Activated naive CD8-positive, alpha-beta T cell treated with anti-CD3 and anti-CD28 coated beads for 36 hours (primary cell): ENCODE measurements around the gene SRGAP1. TPM values are rescaled to one million over a fixed set of nuclear protein-coding genes. Genes with fewer than 3 reads are reported as not detected.
"Not testable (repeated sequence)": the region's sequence is repeated elsewhere in the genome, so short reads cannot be mapped to it uniquely, and the experiment has no call there.

Experiments
- DNase-seq: peaks from one replicate; pipeline ENCODE4 v3.0.0; 2021
- H3K27ac Mint-ChIP-seq: one replicate; pipeline ENCODE4 v1.8.0; 2022; ENCODE audit warnings: mild to moderate bottlenecking, moderate library complexity, mixed read lengths
- H3K27me3 Mint-ChIP-seq: one replicate; pipeline ENCODE4 v1.8.0; 2022; ENCODE audit warnings: mild to moderate bottlenecking, mixed read lengths
- H3K36me3 Mint-ChIP-seq: one replicate; pipeline ENCODE4 v1.8.0; 2021; ENCODE audit warnings: mild to moderate bottlenecking, mixed read lengths
- H3K4me1 Mint-ChIP-seq: one replicate; pipeline ENCODE4 v1.8.0; 2021; ENCODE audit warnings: mixed read lengths
- H3K4me3 Mint-ChIP-seq: one replicate; pipeline ENCODE4 v1.8.0; 2022; ENCODE audit warnings: mild to moderate bottlenecking, moderate library complexity, mixed read lengths
- H3K9me3 Mint-ChIP-seq: one replicate; pipeline ENCODE4 v1.8.0; 2022; ENCODE audit warnings: mixed read lengths
- total RNA-seq, 2 experiments: library from RNA; stranded (reverse); gene quantifications; one replicate each; pipeline ENCODE4 v1.2.3, GENCODE V29; 2021

The SRGAP1 gene
- total RNA-seq, 2 experiments from 2014 or later, result 0.02 to 0.18 TPM

- Mint-ChIP-seq H3K27ac (no peak overlapping the region), H3K4me1 (no peaks in the 10 kb centered on the region), H3K9me3 (no peaks in the 10 kb centered on the region), H3K4me3 (no peak overlapping the region), H3K36me3 (no peaks in the 10 kb centered on the region), H3K27me3 (peaks cover 15% of the 10 kb centered on the region)
- no peak for DNase-seq
Measured at GRCh38 chr12:63874897-63875480, 30.5 kb downstream of the SRGAP1 start.

DNA sequence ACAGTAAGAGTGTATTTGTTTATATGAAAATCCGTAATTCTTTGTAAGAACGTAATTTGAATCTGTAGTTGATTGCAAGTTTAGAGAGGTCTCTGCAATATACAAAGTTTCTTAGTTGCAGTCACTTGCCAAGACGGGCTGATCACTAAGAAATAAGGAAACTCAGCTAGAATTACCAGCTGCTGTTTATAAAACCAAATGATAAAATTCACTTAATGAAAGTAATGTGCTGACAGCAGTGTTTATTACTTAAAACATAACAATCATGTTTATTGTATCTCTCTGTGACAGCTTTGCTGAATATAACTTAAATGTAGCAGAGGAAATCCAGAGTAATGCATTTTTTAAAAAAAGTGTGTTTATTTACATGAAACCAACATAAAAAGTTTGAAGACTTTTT lies 31.2 kb downstream of the SRGAP1 start:
- Mint-ChIP-seq H3K4me1 (no peaks in the 10 kb centered on the region), H3K27me3 (peaks cover 19% of the 10 kb centered on the region), H3K27ac (no peak overlapping the region), H3K4me3 (no peak overlapping the region), H3K36me3 (no peaks in the 10 kb centered on the region), H3K9me3 (no peaks in the 10 kb centered on the region)
- DNase-seq, result no peak

GRCh38 chr12:63876980-63877379 lies 32.5 kb downstream of the SRGAP1 start:
- Mint-ChIP-seq H3K27me3 (peaks cover 17% of the 10 kb centered on the region), H3K36me3 (no peaks in the 10 kb centered on the region), H3K4me1 (no peaks in the 10 kb centered on the region), H3K9me3 (no peaks in the 10 kb centered on the region), H3K4me3 (no peak overlapping the region), H3K27ac (no peak overlapping the region)
- no peak for DNase-seq

GRCh38 chr12:63877693-63878092 lies 33.2 kb downstream of the SRGAP1 start:
- Mint-ChIP-seq H3K27me3 (peaks cover 15% of the 10 kb centered on the region), H3K27ac (no peak overlapping the region), H3K36me3 (no peaks in the 10 kb centered on the region), H3K4me1 (no peaks in the 10 kb centered on the region), H3K4me3 (no peak overlapping the region), H3K9me3 (no peaks in the 10 kb centered on the region)
- no peak for DNase-seq

GRCh38 chr12:63880235-63880634 lies 35.7 kb downstream of the SRGAP1 start:
- H3K9me3 Mint-ChIP-seq, H3K36me3 Mint-ChIP-seq, H3K27ac Mint-ChIP-seq, H3K4me3 Mint-ChIP-seq, DNase-seq, H3K4me1 Mint-ChIP-seq: not testable (repeated sequence)
- H3K27me3 Mint-ChIP-seq, result peaks cover 12% of the 10 kb centered on the region

- H3K36me3 Mint-ChIP-seq, result no peaks in the 10 kb centered on the region
- H3K4me1 Mint-ChIP-seq, result no peaks in the 10 kb centered on the region
- peaks cover 12% of the 10 kb centered on the region for H3K27me3 Mint-ChIP-seq
- no peak overlapping the region for H3K4me3 Mint-ChIP-seq
- DNase-seq, result no peak
- H3K9me3 Mint-ChIP-seq, result no peaks in the 10 kb centered on the region
- no peak overlapping the region for H3K27ac Mint-ChIP-seq
Measured at GRCh38 chr12:63880742-63881263, 36.3 kb downstream of the SRGAP1 start.

- DNase-seq, result no peak
- Mint-ChIP-seq H3K4me3 (no peak overlapping the region), H3K36me3 (no peaks in the 10 kb centered on the region), H3K4me1 (no peaks in the 10 kb centered on the region), H3K9me3 (no peaks in the 10 kb centered on the region), H3K27me3 (peaks cover 12% of the 10 kb centered on the region), H3K27ac (no peak overlapping the region)
Measured at GRCh38 chr12:63882844-63883243, 38.3 kb downstream of the SRGAP1 start.

GRCh38 chr12:63885401-63885800 lies 40.9 kb downstream of the SRGAP1 start:
- H3K27ac Mint-ChIP-seq, result no peak overlapping the region
- no peaks in the 10 kb centered on the region for H3K4me1 Mint-ChIP-seq
- H3K27me3 Mint-ChIP-seq, result peaks cover 8% of the 10 kb centered on the region
- no peaks in the 10 kb centered on the region for H3K9me3 Mint-ChIP-seq
- H3K4me3 Mint-ChIP-seq, result no peak overlapping the region
- H3K36me3 Mint-ChIP-seq, result no peaks in the 10 kb centered on the region
- DNase-seq, result no peak

GRCh38 chr12:63888908-63889635 lies 44.6 kb downstream of the SRGAP1 start:
- H3K27me3 Mint-ChIP-seq, result peaks cover 1% of the 10 kb centered on the region
- no peak overlapping the region for H3K4me3 Mint-ChIP-seq
- H3K27ac Mint-ChIP-seq, result no peak overlapping the region
- no peaks in the 10 kb centered on the region for H3K9me3 Mint-ChIP-seq
- no peak for DNase-seq
- no peaks in the 10 kb centered on the region for H3K36me3 Mint-ChIP-seq
- no peaks in the 10 kb centered on the region for H3K4me1 Mint-ChIP-seq

- DNase-seq, result no peak
- Mint-ChIP-seq H3K4me3 (no peak overlapping the region), H3K9me3 (no peaks in the 10 kb centered on the region), H3K27ac (no peak overlapping the region), H3K4me1 (no peaks in the 10 kb centered on the region), H3K36me3 (no peaks in the 10 kb centered on the region), H3K27me3 (peaks cover 5% of the 10 kb centered on the region)
Measured at GRCh38 chr12:63889721-63890509, 45.4 kb downstream of the SRGAP1 start.

DNA sequence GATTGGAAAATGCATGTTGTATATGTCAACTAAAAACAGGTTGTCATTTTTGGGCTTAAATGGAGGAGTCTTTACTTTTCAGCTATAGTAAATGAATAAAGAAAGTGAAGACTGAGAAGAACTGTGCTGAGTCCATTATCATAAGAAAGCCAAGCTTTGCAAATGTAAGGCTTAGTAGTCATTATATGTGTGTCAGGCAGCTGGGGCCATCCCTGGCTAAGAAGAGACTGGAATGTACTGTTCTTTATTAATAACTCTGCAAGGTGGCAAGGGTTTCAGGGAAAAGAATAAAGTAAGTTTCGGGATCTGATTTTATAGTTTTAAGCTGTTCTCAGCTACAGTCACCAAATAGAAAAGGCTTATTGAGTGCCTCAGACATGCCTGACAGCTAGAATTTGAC lies 48.7 kb downstream of the SRGAP1 start:
- Mint-ChIP-seq H3K9me3 (no peaks in the 10 kb centered on the region), H3K27ac (no peak overlapping the region), H3K4me3 (no peak overlapping the region), H3K27me3 (peaks cover 12% of the 10 kb centered on the region), H3K36me3 (no peaks in the 10 kb centered on the region), H3K4me1 (peaks cover 4% of the 10 kb centered on the region)
- DNase-seq, result no peak

DNA sequence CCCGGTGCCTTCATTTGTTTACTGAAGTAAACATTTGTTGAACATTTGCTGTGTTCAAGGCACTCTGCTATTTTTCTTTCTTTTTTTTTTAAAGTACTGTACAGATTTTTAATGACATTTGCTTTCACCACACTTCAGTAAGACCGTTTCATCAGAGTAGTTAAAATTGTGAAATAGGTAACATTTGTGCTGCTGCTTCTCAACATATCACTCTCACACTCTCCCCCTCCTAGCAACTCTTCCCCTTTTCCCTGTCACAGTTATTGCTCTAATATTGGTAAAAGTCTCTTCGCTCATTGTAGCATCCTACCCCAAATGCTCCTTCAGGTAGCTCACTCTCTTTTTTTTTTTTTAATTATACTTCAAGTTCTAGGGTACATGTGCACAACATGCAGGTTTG lies 49.6 kb downstream of the SRGAP1 start:
- H3K27me3 Mint-ChIP-seq, result peaks cover 12% of the 10 kb centered on the region
- DNase-seq, result no peak
- no peaks in the 10 kb centered on the region for H3K36me3 Mint-ChIP-seq
- H3K9me3 Mint-ChIP-seq, result no peaks in the 10 kb centered on the region
- no peak overlapping the region for H3K27ac Mint-ChIP-seq
- H3K4me1 Mint-ChIP-seq, result peaks cover 4% of the 10 kb centered on the region
- H3K4me3 Mint-ChIP-seq, result no peak overlapping the region

DNA sequence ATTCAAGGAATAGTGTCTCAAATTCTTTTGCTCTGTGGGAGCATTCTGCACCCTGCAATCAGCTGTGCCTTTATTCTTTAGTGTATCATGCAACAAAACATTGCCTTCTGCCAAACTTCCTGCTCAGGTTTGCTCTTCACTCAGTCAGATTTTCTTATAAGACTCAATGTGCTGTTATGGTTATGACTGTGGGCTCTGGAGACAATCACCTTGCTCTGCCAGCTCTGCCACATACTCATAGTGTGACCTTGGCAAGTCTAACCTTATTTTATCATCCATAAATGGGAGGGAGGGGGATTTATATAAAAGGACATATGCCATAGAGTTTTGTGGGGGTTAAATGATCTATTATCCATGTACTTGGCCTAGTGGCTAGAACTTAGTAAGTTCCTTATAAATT lies 51.3 kb downstream of the SRGAP1 start:
- Mint-ChIP-seq H3K9me3 (no peaks in the 10 kb centered on the region), H3K27me3 (peaks cover 15% of the 10 kb centered on the region), H3K4me3 (no peak overlapping the region), H3K27ac (no peak overlapping the region), H3K4me1 (peaks cover 4% of the 10 kb centered on the region), H3K36me3 (no peaks in the 10 kb centered on the region)
- no peak for DNase-seq

- no peaks in the 10 kb centered on the region for H3K36me3 Mint-ChIP-seq
- H3K4me1 Mint-ChIP-seq, result peaks cover 4% of the 10 kb centered on the region
- no peaks in the 10 kb centered on the region for H3K9me3 Mint-ChIP-seq
- no peak overlapping the region for H3K4me3 Mint-ChIP-seq
- peaks cover 18% of the 10 kb centered on the region for H3K27me3 Mint-ChIP-seq
- no peak for DNase-seq
- H3K27ac Mint-ChIP-seq, result no peak overlapping the region
Measured at GRCh38 chr12:63897931-63898330, 53.4 kb downstream of the SRGAP1 start.

DNA sequence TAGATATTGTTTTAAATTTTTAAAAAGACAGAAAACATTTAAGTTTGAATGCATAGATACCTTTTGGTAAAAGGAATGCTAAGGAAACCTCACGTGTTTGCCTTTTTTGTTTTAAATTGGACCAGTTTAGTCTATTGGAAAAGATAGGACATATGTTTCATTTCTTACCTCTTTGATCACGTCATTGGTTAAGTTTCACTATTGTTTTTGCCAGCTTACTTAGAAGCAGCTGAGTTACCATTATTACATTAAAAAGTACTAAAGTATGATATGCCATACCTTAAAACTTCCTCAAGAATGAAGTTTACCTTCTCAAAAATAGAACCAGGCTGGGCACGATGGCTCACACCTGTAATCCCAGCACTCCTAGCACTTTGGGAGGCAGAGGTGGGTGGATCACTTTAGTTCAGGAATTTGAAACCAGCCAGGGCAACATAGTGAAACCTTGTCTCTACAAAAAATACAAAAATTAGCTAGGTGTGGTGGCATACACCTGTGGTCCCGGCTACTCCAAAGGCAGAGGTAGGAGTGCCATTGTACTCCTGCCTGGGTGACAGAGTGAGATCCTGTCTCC lies 54.4 kb downstream of the SRGAP1 start:
- H3K27ac Mint-ChIP-seq, result no peak overlapping the region
- H3K9me3 Mint-ChIP-seq, result no peaks in the 10 kb centered on the region
- peaks cover 21% of the 10 kb centered on the region for H3K27me3 Mint-ChIP-seq
- no peaks in the 10 kb centered on the region for H3K36me3 Mint-ChIP-seq
- H3K4me3 Mint-ChIP-seq, result no peak overlapping the region
- peaks cover 4% of the 10 kb centered on the region for H3K4me1 Mint-ChIP-seq
- no peak for DNase-seq
